Ishikawa (cell line): ENCODE data around the gene NKD1.

Experiments
- CEBPB ChIP-seq: IDR thresholded peaks from 2 replicates; pipeline ENCODE4 v1.6.1; 2012
- CREB1 ChIP-seq: IDR thresholded peaks from 2 replicates; pipeline ENCODE4 v1.6.1; 2012; ENCODE audit warnings: low read depth
- EGR1 ChIP-seq: IDR thresholded peaks from 2 replicates; pipeline ENCODE4 v1.6.1; 2012
- EP300 ChIP-seq: IDR thresholded peaks from 2 replicates; pipeline ENCODE4 v1.6.1; 2012; ENCODE audit warnings: borderline replicate concordance
- FOXM1 ChIP-seq: IDR thresholded peaks from 2 replicates; pipeline ENCODE4 v1.6.1; 2012; ENCODE audit warnings: low read depth, borderline replicate concordance
- NFIC ChIP-seq: IDR thresholded peaks from 2 replicates; pipeline ENCODE4 v1.6.1; 2012
- RAD21 ChIP-seq: IDR thresholded peaks from 2 replicates; pipeline ENCODE4 v1.6.1; 2012; ENCODE audit warnings: low read depth
- TAF1 ChIP-seq: IDR thresholded peaks from 2 replicates; pipeline ENCODE4 v1.6.1; 2012; ENCODE audit warnings: low read depth, mild to moderate bottlenecking
- TCF12 ChIP-seq: IDR thresholded peaks from 2 replicates; pipeline ENCODE4 v1.6.1; 2012; ENCODE audit warnings: low read depth
- TEAD4 ChIP-seq: IDR thresholded peaks from 2 replicates; pipeline ENCODE4 v1.6.1; 2012
- YY1 ChIP-seq: IDR thresholded peaks from 2 replicates; pipeline ENCODE4 v1.6.1; 2012; ENCODE audit warnings: low read depth
- ZBTB7A ChIP-seq: IDR thresholded peaks from 2 replicates; pipeline ENCODE4 v1.6.1; 2012; ENCODE audit warnings: low read depth
- TF ChIP-seq, protein P1 (sequence below): IDR thresholded peaks from 2 replicates; pipeline ENCODE4 v1.6.1; 2012; ENCODE audit warnings: low read depth, mild to moderate bottlenecking
- TF ChIP-seq, protein P2 (sequence below): IDR thresholded peaks from 2 replicates; pipeline ENCODE4 v1.6.1; 2012
- TF ChIP-seq, protein P3 (sequence below): IDR thresholded peaks from 2 replicates; pipeline ENCODE4 v1.6.1; 2012

Gene NKD1

DNA sequence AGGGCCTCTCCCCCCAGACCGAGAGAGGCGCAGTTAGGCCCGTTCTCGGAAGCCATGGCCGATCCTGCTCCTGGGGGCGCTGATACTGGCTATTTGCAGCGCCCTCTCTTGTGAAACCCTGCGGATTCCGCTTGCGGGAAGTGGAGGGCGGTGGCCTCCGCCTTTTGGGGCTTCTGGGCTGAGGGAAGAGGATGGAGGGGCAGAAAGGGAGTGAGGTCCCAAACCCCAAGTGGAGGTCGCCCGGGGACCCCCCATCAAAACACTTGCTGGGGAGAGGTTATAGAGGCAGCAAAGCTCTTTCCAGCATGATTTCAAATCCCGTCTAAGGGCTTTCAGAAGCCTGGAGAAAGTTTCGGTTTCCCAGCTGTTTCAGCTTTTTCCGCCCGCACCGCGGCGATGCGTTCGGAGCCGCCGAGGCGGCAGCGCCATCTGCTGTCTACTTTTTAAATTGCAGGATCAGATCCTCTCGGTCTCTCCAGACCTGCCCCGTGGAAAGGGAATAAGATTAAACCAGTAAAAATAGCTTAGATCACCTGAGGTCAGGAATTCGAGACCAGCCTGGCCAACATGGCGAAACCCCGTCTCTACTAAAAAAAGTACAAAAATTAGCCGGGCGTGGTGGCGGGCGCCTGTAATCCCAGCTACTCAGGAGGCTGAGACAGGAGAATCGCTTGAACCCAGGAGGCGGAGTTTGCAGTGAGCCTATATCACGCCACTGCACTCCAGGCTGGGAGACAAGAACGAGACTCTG lies 117.1 kb downstream of the NKD1 start:
- peak; percentile 26; the same call in 1 of the 2 replicates for TF ChIP-seq TAF1
- no peak for TF ChIP-seq YY1
- TF ChIP-seq, protein P1, sequence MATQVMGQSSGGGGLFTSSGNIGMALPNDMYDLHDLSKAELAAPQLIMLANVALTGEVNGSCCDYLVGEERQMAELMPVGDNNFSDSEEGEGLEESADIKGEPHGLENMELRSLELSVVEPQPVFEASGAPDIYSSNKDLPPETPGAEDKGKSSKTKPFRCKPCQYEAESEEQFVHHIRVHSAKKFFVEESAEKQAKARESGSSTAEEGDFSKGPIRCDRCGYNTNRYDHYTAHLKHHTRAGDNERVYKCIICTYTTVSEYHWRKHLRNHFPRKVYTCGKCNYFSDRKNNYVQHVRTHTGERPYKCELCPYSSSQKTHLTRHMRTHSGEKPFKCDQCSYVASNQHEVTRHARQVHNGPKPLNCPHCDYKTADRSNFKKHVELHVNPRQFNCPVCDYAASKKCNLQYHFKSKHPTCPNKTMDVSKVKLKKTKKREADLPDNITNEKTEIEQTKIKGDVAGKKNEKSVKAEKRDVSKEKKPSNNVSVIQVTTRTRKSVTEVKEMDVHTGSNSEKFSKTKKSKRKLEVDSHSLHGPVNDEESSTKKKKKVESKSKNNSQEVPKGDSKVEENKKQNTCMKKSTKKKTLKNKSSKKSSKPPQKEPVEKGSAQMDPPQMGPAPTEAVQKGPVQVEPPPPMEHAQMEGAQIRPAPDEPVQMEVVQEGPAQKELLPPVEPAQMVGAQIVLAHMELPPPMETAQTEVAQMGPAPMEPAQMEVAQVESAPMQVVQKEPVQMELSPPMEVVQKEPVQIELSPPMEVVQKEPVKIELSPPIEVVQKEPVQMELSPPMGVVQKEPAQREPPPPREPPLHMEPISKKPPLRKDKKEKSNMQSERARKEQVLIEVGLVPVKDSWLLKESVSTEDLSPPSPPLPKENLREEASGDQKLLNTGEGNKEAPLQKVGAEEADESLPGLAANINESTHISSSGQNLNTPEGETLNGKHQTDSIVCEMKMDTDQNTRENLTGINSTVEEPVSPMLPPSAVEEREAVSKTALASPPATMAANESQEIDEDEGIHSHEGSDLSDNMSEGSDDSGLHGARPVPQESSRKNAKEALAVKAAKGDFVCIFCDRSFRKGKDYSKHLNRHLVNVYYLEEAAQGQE: no peak
- TF ChIP-seq EGR1: no peak
- TF ChIP-seq ZBTB7A: no peak
- TF ChIP-seq, protein P2, sequence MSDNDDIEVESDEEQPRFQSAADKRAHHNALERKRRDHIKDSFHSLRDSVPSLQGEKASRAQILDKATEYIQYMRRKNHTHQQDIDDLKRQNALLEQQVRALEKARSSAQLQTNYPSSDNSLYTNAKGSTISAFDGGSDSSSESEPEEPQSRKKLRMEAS: no peak
- no peak for TF ChIP-seq NFIC
- TF ChIP-seq RAD21: peak; percentile 91
- no peak for TF ChIP-seq CREB1

DNA sequence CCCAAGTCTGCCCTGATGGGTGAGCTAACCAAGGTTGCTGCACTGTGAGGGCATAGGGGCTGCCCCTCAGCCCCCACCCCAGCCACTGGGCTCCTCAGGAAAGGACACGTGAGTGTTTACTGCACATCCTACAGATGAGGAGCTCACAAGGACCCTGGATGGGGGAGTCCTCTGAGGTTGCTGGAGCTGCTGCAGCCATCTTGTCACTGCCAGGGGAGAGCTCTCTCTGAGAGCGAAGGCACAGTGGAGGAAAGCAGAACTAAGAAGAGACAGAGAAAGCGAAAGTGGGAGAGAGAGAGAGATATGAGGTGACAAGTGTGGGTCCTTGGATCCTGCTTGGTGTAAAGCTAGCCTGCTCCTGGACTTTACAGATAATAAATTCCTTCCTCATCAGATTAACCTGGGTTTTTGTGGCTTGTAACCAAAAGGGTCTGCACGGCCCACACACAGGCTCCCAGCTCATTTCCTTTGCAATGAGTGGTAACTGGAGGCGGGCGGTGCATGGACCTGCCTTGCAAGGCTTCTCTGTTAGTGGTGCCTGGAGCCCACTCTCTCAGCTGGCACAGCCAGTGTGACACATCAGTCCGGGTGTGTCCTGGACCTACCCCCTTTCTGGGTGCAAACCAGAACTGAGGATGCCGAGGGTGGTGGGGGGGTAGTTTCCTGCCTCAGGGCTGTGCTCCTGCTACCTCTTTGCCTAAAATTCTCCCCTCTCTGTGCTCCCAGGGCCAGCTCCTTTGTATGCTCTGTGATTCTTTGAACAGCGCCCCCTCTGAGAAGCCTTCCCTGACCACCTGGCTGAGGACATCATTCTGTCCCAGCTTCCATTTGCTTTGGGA lies 118.7 kb downstream of the NKD1 start:
- TF ChIP-seq EP300: no peak
- TF ChIP-seq, protein P1: no peak
- TF ChIP-seq, protein P2: no peak
- TF ChIP-seq TAF1: no peak
- TF ChIP-seq EGR1: no peak
- TF ChIP-seq ZBTB7A: no peak
- TF ChIP-seq CEBPB: no peak
- TF ChIP-seq TCF12: no peak
- no peak for TF ChIP-seq NFIC
- no peak for TF ChIP-seq YY1
- TF ChIP-seq, protein P3, sequence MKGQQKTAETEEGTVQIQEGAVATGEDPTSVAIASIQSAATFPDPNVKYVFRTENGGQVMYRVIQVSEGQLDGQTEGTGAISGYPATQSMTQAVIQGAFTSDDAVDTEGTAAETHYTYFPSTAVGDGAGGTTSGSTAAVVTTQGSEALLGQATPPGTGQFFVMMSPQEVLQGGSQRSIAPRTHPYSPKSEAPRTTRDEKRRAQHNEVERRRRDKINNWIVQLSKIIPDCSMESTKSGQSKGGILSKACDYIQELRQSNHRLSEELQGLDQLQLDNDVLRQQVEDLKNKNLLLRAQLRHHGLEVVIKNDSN: no peak
- TF ChIP-seq RAD21: no peak
- no peak for TF ChIP-seq FOXM1
- TF ChIP-seq CREB1: no peak
- no peak for TF ChIP-seq TEAD4

DNA sequence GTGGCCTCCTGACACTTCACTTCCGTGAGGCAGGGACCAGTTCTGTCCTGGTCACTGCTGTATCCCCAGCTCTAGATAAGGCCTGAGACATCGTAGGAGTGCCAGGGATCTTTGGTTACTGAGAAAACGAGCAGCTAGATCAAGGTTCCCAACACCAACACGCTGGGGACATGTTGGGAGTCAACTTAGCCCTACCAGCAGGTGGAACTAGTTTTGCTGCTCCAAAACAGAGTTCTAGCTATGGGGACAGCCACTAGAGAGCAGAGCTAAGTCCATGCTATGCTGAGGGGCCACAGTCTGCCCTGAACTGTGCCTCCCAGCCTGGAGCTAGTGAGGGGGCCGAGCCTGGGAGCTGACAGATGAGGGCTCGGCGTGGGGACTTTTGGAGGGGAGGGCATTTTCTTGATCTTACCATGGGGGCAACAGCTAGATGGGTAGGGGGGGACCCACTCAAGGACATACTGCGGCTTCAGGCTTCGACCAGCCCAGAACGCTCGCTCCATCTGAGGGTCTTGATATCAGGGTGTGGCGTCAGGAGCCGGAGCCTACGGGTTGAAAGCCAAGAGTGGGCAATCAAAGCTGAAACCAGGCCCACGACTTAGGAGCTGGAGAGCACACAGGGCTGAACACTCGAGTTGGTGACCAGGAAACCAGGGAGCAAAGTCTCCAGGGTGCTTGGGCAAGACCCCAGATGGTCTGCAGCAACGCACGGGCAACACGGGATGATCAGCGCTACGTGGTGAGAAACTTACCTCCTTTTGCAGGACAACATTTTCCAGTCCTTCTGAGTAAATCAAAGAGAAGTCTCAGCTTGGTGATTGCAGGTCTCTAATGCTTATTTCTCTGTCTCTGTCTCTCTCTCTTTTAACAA lies 119.5 kb downstream of the NKD1 start:
- TF ChIP-seq, protein P2: no peak
- no peak for TF ChIP-seq EGR1
- TF ChIP-seq CEBPB: no peak
- TF ChIP-seq TCF12: no peak

DNA sequence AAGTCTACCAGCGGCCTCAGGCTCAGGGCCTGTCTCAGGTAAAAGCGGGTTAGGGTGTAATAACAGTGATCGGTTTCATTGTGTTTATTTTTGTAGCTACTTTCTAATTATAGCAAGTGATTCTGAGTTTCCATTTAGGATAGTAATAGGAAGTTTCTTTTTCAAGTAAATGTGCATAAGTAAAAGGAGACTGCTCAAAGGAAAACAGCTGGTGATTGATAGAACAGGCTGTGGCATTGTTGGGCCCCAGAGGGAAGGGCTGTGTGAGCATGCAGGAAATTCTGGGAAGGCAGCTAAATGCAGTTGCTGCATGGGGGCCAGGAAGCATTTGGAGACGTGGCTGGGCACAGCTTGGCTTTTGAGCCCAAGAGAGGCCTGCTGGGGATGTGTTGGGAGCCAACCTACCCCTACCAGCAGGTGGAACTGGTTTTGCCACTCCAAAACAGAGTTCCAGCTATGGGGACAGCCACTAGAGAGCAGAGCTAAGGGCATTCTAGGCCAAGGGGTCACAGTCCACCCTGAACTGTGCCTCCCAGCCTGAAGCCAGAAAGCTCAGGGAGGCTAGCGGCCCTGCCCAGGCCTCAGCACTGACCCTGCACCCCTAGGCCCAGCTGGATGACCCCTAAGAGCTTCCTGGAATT lies 120.3 kb downstream of the NKD1 start:
- 0 out of 2 replicates have a peak, but pooled peaks have one; percentile 12 for TF ChIP-seq RAD21
- TF ChIP-seq, protein P3: no peak

DNA sequence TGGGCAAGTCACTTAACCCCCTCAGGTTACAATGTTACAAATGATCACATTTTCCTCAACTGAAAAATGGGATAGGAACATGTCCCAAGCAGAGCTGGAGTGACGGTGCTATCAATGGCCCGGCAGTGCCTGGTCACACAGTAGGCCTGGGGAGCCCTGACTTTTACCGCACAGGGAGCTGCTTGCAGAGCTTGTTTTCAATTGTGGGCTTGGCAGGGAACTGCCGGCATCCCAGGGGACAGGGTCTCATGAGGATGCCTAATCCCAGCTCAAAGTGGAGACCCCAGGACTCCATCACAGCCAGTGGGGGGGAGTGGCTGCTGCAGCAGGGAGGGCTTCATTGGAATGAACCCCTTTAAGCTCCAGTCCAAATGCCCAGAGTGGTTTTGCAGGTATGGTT lies 121.5 kb downstream of the NKD1 start:
- TF ChIP-seq CEBPB (no peak), ZBTB7A (no peak), EP300 (no peak), NFIC (no peak), EGR1 (no peak), TCF12 (no peak), CREB1 (no peak), TAF1 (no peak), YY1 (no peak), RAD21 (no peak), FOXM1 (no peak), TEAD4 (no peak)
- TF ChIP-seq, protein P2: no peak
- TF ChIP-seq, protein P1: no peak
- TF ChIP-seq, protein P3: no peak
